WTC11 (cell line): Measurements from ENCODE around the gene CBFB. TPM values are rescaled to one million over a fixed set of nuclear protein-coding genes. Genes with fewer than 3 reads are reported as not detected.
A peak's percentile ranks its signal among the peaks of the same experiment; 100 is the strongest.

Experiments
- ATAC-seq: fragments of 200-7000 bp; cut with Tn5 transposase; 2 replicates; pipeline ENCODE4 v1.10.0; 2021; ENCODE audit warnings: mild to moderate bottlenecking, moderate library complexity
- CTCF ChIA-PET: fragments of 300-600 bp; sonication (Branson Sonifier 250); formaldehyde crosslinking; loops from one replicate; lab custom pipeline; 2021; ENCODE audit warnings: antibody characterized with exemption; lab: Charles Lee
- POLR2A ChIA-PET: fragments of 350-600 bp; sonication (Branson Sonifier 250); formaldehyde crosslinking; loops from one replicate; lab custom pipeline; 2021; ENCODE audit warnings: antibody characterized with exemption; lab: Charles Lee
- DNase-seq: peaks from one replicate; pipeline ENCODE4 v3.0.0; 2021; ENCODE audit warnings: low spot score
- H3K27ac Mint-ChIP-seq: 2 replicates; pipeline ENCODE4 v1.8.0; 2021; ENCODE audit warnings: mixed read lengths
- H3K27me3 Mint-ChIP-seq: 2 replicates; pipeline ENCODE4 v1.8.0; 2021; ENCODE audit warnings: low read depth, mild to moderate bottlenecking, moderate library complexity, mixed read lengths
- H3K36me3 Mint-ChIP-seq: 2 replicates; pipeline ENCODE4 v1.8.0; 2021; ENCODE audit warnings: mixed read lengths
- H3K4me1 Mint-ChIP-seq: 2 replicates; pipeline ENCODE4 v1.8.0; 2022; ENCODE audit warnings: mixed read lengths
- H3K4me3 Mint-ChIP-seq: 2 replicates; pipeline ENCODE4 v1.8.0; 2021; ENCODE audit warnings: mild to moderate bottlenecking, moderate library complexity, mixed read lengths
- H3K9me3 Mint-ChIP-seq: 2 replicates; pipeline ENCODE4 v1.8.0; 2021; ENCODE audit warnings: mixed read lengths
- ATF1 ChIP-seq: sonication (generic); formaldehyde crosslinking; IDR thresholded peaks from 2 replicates; pipeline ENCODE4 v1.8.1; 2023; ENCODE audit warnings: mild to moderate bottlenecking, moderate library complexity, missing genetic modification reagents
- CREM ChIP-seq: sonication (generic); formaldehyde crosslinking; IDR thresholded peaks from 2 replicates; pipeline ENCODE4 v1.8.1; 2022; ENCODE audit warnings: mild to moderate bottlenecking, missing genetic modification reagents, moderate library complexity
- E2F5 ChIP-seq: sonication (generic); formaldehyde crosslinking; IDR thresholded peaks from 2 replicates; pipeline ENCODE4 v1.8.1; 2022; ENCODE audit warnings: mild to moderate bottlenecking, moderate library complexity, missing genetic modification reagents
- FOXP4 ChIP-seq: sonication (generic); formaldehyde crosslinking; IDR thresholded peaks from 2 replicates; pipeline ENCODE4 v1.8.0; 2022; ENCODE audit warnings: mild to moderate bottlenecking, missing genetic modification reagents
- HMGA2 ChIP-seq: fragments of 250-450 bp; sonication (Bioruptor Pico); IDR thresholded peaks from 2 replicates; pipeline ENCODE4 v1.4.0; 2021; ENCODE audit warnings: mild to moderate bottlenecking, moderate library complexity
- JUN ChIP-seq: sonication (generic); formaldehyde crosslinking; IDR thresholded peaks from 2 replicates; pipeline ENCODE4 v1.8.0; 2023; ENCODE audit warnings: mild to moderate bottlenecking, missing genetic modification reagents
- KAT7 ChIP-seq: sonication (generic); formaldehyde crosslinking; IDR thresholded peaks from 2 replicates; pipeline ENCODE4 v1.8.1; 2023; ENCODE audit warnings: missing genetic modification reagents, mild to moderate bottlenecking, borderline replicate concordance
- MXD4 ChIP-seq: fragments of 250-450 bp; sonication (Bioruptor Pico); IDR thresholded peaks from 2 replicates; pipeline ENCODE4 v1.8.0; 2021; ENCODE audit warnings: mild to moderate bottlenecking, moderate library complexity, borderline replicate concordance
- ZMAT4 ChIP-seq: fragments of 250-450 bp; sonication (Bioruptor Pico); IDR thresholded peaks from 2 replicates; pipeline ENCODE4 v1.9.0; 2021; ENCODE audit warnings: mild to moderate bottlenecking
- ZNF121 ChIP-seq: sonication (generic); formaldehyde crosslinking; IDR thresholded peaks from 2 replicates; pipeline ENCODE4 v1.8.0; 2023; ENCODE audit warnings: missing genetic modification reagents
- ZNF423 ChIP-seq: fragments of 250-450 bp; sonication (Bioruptor Pico); IDR thresholded peaks from 2 replicates; pipeline ENCODE4 v2.1.2; 2022; ENCODE audit warnings: mild to moderate bottlenecking, moderate library complexity
- total RNA-seq: library from RNA; stranded (reverse); gene quantifications from 3 replicates; pipeline ENCODE4 v1.2.3, GENCODE V29; 2021
- TF ChIP-seq, protein P1 (sequence below): sonication (generic); formaldehyde crosslinking; IDR thresholded peaks from 2 replicates; pipeline ENCODE4 v1.8.1; 2023; ENCODE audit warnings: mild to moderate bottlenecking, moderate library complexity, missing genetic modification reagents
- TF ChIP-seq, protein P2 (sequence below): fragments of 250-450 bp; sonication (Bioruptor Pico); IDR thresholded peaks from 2 replicates; pipeline ENCODE4 v1.9.0; 2021; ENCODE audit warnings: mild to moderate bottlenecking, borderline replicate concordance

The CBFB gene
- total RNA-seq, 1 experiment from 2014 or later = 36.9 TPM

- TF ChIP-seq E2F5 (CRISPR knock-in tag) (peak; percentile 35; the same call in 1 of the 2 replicates), JUN (CRISPR knock-in tag) (0 out of 2 replicates have a peak, but pooled peaks have one; percentile 48), CREM (CRISPR knock-in tag) (no peak), MXD4 (CRISPR knock-in tag) (no peak)
- TF ChIP-seq, protein P1, sequence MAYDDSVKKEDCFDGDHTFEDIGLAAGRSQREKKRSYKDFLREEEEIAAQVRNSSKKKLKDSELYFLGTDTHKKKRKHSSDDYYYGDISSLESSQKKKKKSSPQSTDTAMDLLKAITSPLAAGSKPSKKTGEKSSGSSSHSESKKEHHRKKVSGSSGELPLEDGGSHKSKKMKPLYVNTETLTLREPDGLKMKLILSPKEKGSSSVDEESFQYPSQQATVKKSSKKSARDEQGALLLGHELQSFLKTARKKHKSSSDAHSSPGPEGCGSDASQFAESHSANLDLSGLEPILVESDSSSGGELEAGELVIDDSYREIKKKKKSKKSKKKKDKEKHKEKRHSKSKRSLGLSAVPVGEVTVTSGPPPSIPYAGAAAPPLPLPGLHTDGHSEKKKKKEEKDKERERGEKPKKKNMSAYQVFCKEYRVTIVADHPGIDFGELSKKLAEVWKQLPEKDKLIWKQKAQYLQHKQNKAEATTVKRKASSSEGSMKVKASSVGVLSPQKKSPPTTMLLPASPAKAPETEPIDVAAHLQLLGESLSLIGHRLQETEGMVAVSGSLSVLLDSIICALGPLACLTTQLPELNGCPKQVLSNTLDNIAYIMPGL (CRISPR knock-in tag) = peak; percentile 88; the same call in 1 of the 2 replicates
- Mint-ChIP-seq H3K4me3 (peak overlapping the region; percentile 84), H3K27me3 (peaks cover 10% of the 10 kb centered on the region), H3K36me3 (peaks cover 8% of the 10 kb centered on the region; the same call in 1 of the 2 replicates), H3K27ac (no peak overlapping the region), H3K4me1 (peaks cover 14% of the 10 kb centered on the region; the same call in 1 of the 2 replicates), H3K9me3 (no peaks in the 10 kb centered on the region)
- POLR2A ChIA-PET = interaction anchor here (0.7 kb wide), 2 partner anchors 12 to 28 kb away, joined by 3 to 5 read pairs; no protein-coding TSS in a partner anchor
- ATAC-seq (peak; percentile 30), DNase-seq (peak; percentile 35)
- CTCF ChIA-PET = interaction anchor here (0.7 to 5.1 kb wide), 8 partner anchors 12 to 217 kb away, joined by 3 to 51 read pairs (median 6); partner anchors contain the start of gene CES3
Measured at GRCh38 chr16:67029254-67030096, 526 bp downstream of the CBFB start.

DNA sequence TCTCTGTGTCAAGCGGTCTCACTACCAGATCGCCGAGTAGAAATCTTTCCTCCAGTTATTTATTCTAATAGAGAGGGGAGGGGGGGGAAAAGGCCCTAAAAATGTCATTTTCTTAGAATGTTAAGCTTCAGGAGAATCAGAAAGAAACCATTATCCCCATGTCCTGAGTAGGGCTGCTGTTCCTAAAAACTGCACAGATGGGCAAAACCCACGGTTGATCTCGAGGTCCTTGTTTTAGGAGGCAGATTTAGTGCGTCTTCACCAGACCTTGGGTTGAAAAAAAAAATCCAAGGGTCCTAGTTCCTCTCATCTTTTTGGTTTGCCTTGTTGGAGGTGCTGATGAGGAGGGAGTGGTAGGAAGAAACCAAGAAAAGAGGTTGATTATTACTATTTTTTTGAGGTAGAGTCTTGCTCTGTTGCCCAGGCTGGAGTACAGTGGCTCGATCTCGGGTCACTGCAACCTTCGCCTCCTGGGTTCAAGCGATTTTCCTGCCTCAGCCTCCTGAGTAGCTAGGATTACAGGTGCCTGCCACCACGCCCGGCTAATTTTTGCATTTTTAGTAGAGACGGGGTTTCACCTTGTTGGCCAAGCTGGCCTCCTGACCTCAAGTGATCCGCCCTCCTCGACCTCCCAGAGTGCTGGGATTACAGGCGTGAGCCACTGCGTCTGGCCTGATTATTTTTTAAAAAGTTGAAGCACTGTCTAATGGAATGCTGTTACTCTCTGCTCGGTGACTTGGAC lies 1.4 kb downstream of the CBFB start:
- DNase-seq = no peak
- CTCF ChIA-PET = interaction anchor here (0.6 to 5.1 kb wide), 13 partner anchors 12 to 216 kb away, joined by 3 to 51 read pairs (median 4); partner anchors contain the start of genes B3GNT9 and CES3
- H3K27me3 Mint-ChIP-seq = peaks cover 10% of the 10 kb centered on the region
- H3K36me3 Mint-ChIP-seq = peaks cover 8% of the 10 kb centered on the region; the same call in 1 of the 2 replicates
- peak; percentile 87; the same call in 1 of the 2 replicates for TF ChIP-seq ZNF121 (CRISPR knock-in tag)
- TF ChIP-seq ZNF423 (CRISPR knock-in tag) = no peak
- no peak for TF ChIP-seq KAT7 (CRISPR knock-in tag)
- TF ChIP-seq, all 79 proteins: peak for 1
- ATAC-seq = no peak
- no peak overlapping the region for H3K27ac Mint-ChIP-seq
- POLR2A ChIA-PET = interaction anchor here (0.7 kb wide), 2 partner anchors 12 to 27 kb away, joined by 3 to 5 read pairs; no protein-coding TSS in a partner anchor
- H3K4me1 Mint-ChIP-seq = peaks cover 13% of the 10 kb centered on the region; the same call in 1 of the 2 replicates
- no peaks in the 10 kb centered on the region for H3K9me3 Mint-ChIP-seq
- peak overlapping the region; percentile 84 for H3K4me3 Mint-ChIP-seq

GRCh38 chr16:67034487-67034886 lies 5.5 kb downstream of the CBFB start:
- H3K4me3 Mint-ChIP-seq = no peak overlapping the region
- ChIA-PET CTCF (interaction anchor here (0.6 kb wide), 1 partner anchor 16 kb away, joined by 3 read pairs; no protein-coding TSS in a partner anchor), POLR2A (no interaction called here)
- no peaks in the 10 kb centered on the region for H3K9me3 Mint-ChIP-seq
- H3K27ac Mint-ChIP-seq = no peak overlapping the region
- DNase-seq = no peak
- H3K27me3 Mint-ChIP-seq = peaks cover 5% of the 10 kb centered on the region
- no peak for TF ChIP-seq ZMAT4 (CRISPR knock-in tag)
- peaks cover 16% of the 10 kb centered on the region for H3K4me1 Mint-ChIP-seq
- H3K36me3 Mint-ChIP-seq = peaks cover 14% of the 10 kb centered on the region
- ATAC-seq = no peak

DNA sequence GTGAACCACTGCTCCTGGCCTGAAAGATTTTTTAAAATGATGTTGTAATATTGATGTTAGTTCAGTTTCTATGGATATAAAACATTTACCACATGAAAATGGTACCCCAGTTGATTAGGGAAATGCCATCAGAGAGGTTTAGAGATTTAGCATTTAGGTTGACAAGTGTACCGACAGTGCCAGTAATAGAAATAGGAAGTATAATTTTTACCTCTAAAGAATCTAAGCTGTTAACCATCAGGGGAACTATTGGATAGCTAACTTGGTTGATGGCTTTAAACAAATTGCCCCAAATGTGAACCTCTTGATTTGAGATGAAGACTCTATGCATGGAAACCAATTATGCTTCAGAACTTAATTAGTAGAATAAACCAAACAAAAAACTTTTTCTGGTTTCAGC lies 6.4 kb downstream of the CBFB start:
- H3K27ac Mint-ChIP-seq = no peak overlapping the region
- H3K36me3 Mint-ChIP-seq = peaks cover 14% of the 10 kb centered on the region
- ChIA-PET CTCF (interaction anchor here (1.0 to 1.1 kb wide), 3 partner anchors 69 to 120 kb away, joined by 3 to 5 read pairs (median 3); no protein-coding TSS in a partner anchor), POLR2A (no interaction called here)
- H3K9me3 Mint-ChIP-seq = no peaks in the 10 kb centered on the region
- no peak for ATAC-seq
- no peak for DNase-seq
- H3K27me3 Mint-ChIP-seq = no peaks in the 10 kb centered on the region
- no peak overlapping the region for H3K4me3 Mint-ChIP-seq
- H3K4me1 Mint-ChIP-seq = peaks cover 11% of the 10 kb centered on the region
- TF ChIP-seq, protein P2, sequence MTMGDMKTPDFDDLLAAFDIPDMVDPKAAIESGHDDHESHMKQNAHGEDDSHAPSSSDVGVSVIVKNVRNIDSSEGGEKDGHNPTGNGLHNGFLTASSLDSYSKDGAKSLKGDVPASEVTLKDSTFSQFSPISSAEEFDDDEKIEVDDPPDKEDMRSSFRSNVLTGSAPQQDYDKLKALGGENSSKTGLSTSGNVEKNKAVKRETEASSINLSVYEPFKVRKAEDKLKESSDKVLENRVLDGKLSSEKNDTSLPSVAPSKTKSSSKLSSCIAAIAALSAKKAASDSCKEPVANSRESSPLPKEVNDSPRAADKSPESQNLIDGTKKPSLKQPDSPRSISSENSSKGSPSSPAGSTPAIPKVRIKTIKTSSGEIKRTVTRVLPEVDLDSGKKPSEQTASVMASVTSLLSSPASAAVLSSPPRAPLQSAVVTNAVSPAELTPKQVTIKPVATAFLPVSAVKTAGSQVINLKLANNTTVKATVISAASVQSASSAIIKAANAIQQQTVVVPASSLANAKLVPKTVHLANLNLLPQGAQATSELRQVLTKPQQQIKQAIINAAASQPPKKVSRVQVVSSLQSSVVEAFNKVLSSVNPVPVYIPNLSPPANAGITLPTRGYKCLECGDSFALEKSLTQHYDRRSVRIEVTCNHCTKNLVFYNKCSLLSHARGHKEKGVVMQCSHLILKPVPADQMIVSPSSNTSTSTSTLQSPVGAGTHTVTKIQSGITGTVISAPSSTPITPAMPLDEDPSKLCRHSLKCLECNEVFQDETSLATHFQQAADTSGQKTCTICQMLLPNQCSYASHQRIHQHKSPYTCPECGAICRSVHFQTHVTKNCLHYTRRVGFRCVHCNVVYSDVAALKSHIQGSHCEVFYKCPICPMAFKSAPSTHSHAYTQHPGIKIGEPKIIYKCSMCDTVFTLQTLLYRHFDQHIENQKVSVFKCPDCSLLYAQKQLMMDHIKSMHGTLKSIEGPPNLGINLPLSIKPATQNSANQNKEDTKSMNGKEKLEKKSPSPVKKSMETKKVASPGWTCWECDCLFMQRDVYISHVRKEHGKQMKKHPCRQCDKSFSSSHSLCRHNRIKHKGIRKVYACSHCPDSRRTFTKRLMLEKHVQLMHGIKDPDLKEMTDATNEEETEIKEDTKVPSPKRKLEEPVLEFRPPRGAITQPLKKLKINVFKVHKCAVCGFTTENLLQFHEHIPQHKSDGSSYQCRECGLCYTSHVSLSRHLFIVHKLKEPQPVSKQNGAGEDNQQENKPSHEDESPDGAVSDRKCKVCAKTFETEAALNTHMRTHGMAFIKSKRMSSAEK (CRISPR knock-in tag) = no peak
- TF ChIP-seq ATF1 (no peak), HMGA2 (CRISPR knock-in tag) (no peak), MXD4 (CRISPR knock-in tag) (no peak), FOXP4 (CRISPR knock-in tag) (no peak)
